ENCODE measurements around the gene CAMK2D. TPM values are rescaled to one million over a fixed set of nuclear protein-coding genes. Genes with fewer than 3 reads are reported as not detected.

CAMK2D gene
- total RNA-seq, 1 experiment from 2014 or later: 7.1 TPM

- Histone ChIP-seq H3K4me3 (no peak overlapping the region), H3K4me1 (replicated peaks; ENCODE audit: insufficient read depth) (no peaks in the 10 kb centered on the region), H3K4me2 (no peak overlapping the region), H3K36me3 (ENCODE audit: low read depth) (no peaks in the 10 kb centered on the region), H3K79me2 (ENCODE audit: low read depth) (no peaks in the 10 kb centered on the region), H3K9me2 (ENCODE audit: insufficient read depth) (no peaks in the 10 kb centered on the region), H2AFZ (no peak overlapping the region), H3F3A (ENCODE audit: insufficient read depth, low read depth) (no peaks in the 10 kb centered on the region), H3K9me3 (ENCODE audit: insufficient read depth, low read depth) (no peaks in the 10 kb centered on the region), H4K20me1 (ENCODE audit: insufficient read depth) (no peaks in the 10 kb centered on the region), H3K27ac (no peak overlapping the region), H3K27me3 (ENCODE audit: insufficient read depth, low read depth) (no peaks in the 10 kb centered on the region)
- intact Hi-C loops (cut with micrococcal nuclease; ENCODE audit: unreplicated experiment): no loop called here
- no peak for TF ChIP-seq EZH2 (IDR thresholded peaks at IDR 0.05; ENCODE audit: low read depth)
- no peak for TF ChIP-seq CTCF (conservative IDR thresholded peaks at IDR 0.05)
- DNase-seq: no peak
- ChIA-PET CTCF (no interaction called here), POLR2A (ENCODE audit: unreplicated experiment) (no interaction called here)
- no TSS peak for BruUV-seq (replicated peaks)
Observed at GRCh38 chr4:113750296-113750695, 11.2 kb downstream of the CAMK2D start.

GRCh38 chr4:113749178-113749577 is 12.4 kb downstream of the CAMK2D start:
- intact Hi-C loops (cut with micrococcal nuclease; ENCODE audit: unreplicated experiment): no loop called here
- no TSS peak for BruUV-seq (replicated peaks)
- Histone ChIP-seq H3K36me3 (ENCODE audit: low read depth) (no peaks in the 10 kb centered on the region), H3K4me3 (no peak overlapping the region), H3F3A (ENCODE audit: insufficient read depth, low read depth) (no peaks in the 10 kb centered on the region), H2AFZ (no peak overlapping the region), H3K9me3 (ENCODE audit: insufficient read depth, low read depth) (no peaks in the 10 kb centered on the region), H3K27me3 (ENCODE audit: insufficient read depth, low read depth) (no peaks in the 10 kb centered on the region), H4K20me1 (ENCODE audit: insufficient read depth) (no peaks in the 10 kb centered on the region), H3K27ac (no peak overlapping the region), H3K4me1 (replicated peaks; ENCODE audit: insufficient read depth) (no peaks in the 10 kb centered on the region), H3K79me2 (ENCODE audit: low read depth) (no peaks in the 10 kb centered on the region), H3K9me2 (ENCODE audit: insufficient read depth) (no peaks in the 10 kb centered on the region), H3K4me2 (no peak overlapping the region)
- ChIA-PET CTCF (no interaction called here), POLR2A (ENCODE audit: unreplicated experiment) (no interaction called here)
- TF ChIP-seq CTCF (conservative IDR thresholded peaks at IDR 0.05) (no peak), EZH2 (IDR thresholded peaks at IDR 0.05; ENCODE audit: low read depth) (no peak)
- DNase-seq: no peak

- Histone ChIP-seq H3K79me2 (ENCODE audit: low read depth) (no peaks in the 10 kb centered on the region), H3K4me1 (replicated peaks; ENCODE audit: insufficient read depth) (no peaks in the 10 kb centered on the region), H3K36me3 (ENCODE audit: low read depth) (no peaks in the 10 kb centered on the region)
Observed at GRCh38 chr4:113747949-113748348, 13.6 kb downstream of the CAMK2D start.

More at GRCh38 chr4:113747949-113748348, 13.6 kb downstream of the CAMK2D start:
- no peak overlapping the region for H3K4me2 ChIP-seq
- H3K9me3 ChIP-seq (ENCODE audit: insufficient read depth, low read depth): no peaks in the 10 kb centered on the region
- CTCF ChIA-PET: no interaction called here
- H4K20me1 ChIP-seq (ENCODE audit: insufficient read depth): no peaks in the 10 kb centered on the region
- H3K9me2 ChIP-seq (ENCODE audit: insufficient read depth): no peaks in the 10 kb centered on the region
- no peak overlapping the region for H3K4me3 ChIP-seq
- H3K27ac ChIP-seq: no peak overlapping the region
- POLR2A ChIA-PET (ENCODE audit: unreplicated experiment): no interaction called here
- no peaks in the 10 kb centered on the region for H3K27me3 ChIP-seq (ENCODE audit: insufficient read depth, low read depth)
- no peak for TF ChIP-seq EZH2 (IDR thresholded peaks at IDR 0.05; ENCODE audit: low read depth)
- no peak for TF ChIP-seq CTCF (conservative IDR thresholded peaks at IDR 0.05)
- no peak overlapping the region for H2AFZ ChIP-seq
- intact Hi-C loops (cut with micrococcal nuclease; ENCODE audit: unreplicated experiment): no loop called here
- no TSS peak for BruUV-seq (replicated peaks)
- no peaks in the 10 kb centered on the region for H3F3A ChIP-seq (ENCODE audit: insufficient read depth, low read depth)
- DNase-seq: no peak

Data from PC-9 (cell line).